ENCODE results near the gene MAP9.

DNA sequence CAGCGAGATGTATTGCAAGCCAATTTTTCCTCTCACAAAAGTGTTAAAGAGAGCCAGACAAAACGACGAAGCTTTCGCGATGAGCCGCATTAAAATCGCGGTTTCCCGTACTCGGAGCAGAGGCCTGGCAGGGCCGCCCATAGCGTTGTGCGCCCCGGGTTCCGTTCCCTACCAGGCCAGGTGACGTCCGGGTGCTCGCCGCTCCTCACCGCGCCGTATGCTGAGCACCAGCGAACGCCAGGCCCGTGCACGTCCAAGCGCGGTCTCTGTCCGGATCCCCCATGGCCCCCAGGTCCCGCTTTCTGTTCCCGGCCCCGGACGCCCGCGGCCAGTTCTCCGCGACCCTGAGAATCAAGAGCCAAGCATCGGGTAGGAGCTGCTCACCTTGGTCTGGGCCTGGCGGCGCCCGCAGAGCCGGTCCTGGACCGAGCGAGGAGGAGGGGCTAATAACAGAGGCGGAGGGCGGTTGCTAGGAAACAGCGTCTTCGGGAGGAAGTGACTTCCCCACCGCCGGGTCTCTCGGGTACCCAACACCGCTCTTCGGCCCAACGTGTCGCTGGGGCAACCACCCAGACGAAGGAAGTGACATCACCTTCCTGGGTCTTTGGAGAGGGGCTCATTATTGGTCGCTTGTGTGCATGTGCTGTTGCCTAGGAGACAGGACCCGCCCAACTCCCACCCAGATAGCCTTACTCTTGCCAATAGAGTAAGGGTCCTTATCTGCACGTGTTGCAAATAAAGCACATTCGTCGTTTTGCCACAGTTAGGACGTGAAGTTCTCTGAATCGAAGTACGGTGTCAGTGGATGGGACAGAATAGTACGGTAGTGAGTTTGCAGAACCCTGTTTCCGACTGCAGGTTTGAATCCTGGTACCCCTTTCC, at the start of gene MAP9:
- peak in 1 of 2 donors; percentile 66 for TF ChIP-seq POLR2A (IDR thresholded peaks at IDR 0.05)
- TF ChIP-seq, protein P1, sequence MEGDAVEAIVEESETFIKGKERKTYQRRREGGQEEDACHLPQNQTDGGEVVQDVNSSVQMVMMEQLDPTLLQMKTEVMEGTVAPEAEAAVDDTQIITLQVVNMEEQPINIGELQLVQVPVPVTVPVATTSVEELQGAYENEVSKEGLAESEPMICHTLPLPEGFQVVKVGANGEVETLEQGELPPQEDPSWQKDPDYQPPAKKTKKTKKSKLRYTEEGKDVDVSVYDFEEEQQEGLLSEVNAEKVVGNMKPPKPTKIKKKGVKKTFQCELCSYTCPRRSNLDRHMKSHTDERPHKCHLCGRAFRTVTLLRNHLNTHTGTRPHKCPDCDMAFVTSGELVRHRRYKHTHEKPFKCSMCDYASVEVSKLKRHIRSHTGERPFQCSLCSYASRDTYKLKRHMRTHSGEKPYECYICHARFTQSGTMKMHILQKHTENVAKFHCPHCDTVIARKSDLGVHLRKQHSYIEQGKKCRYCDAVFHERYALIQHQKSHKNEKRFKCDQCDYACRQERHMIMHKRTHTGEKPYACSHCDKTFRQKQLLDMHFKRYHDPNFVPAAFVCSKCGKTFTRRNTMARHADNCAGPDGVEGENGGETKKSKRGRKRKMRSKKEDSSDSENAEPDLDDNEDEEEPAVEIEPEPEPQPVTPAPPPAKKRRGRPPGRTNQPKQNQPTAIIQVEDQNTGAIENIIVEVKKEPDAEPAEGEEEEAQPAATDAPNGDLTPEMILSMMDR (IDR thresholded peaks at IDR 0.05): no peak
